ENCODE results near the gene AVEN.

DNA sequence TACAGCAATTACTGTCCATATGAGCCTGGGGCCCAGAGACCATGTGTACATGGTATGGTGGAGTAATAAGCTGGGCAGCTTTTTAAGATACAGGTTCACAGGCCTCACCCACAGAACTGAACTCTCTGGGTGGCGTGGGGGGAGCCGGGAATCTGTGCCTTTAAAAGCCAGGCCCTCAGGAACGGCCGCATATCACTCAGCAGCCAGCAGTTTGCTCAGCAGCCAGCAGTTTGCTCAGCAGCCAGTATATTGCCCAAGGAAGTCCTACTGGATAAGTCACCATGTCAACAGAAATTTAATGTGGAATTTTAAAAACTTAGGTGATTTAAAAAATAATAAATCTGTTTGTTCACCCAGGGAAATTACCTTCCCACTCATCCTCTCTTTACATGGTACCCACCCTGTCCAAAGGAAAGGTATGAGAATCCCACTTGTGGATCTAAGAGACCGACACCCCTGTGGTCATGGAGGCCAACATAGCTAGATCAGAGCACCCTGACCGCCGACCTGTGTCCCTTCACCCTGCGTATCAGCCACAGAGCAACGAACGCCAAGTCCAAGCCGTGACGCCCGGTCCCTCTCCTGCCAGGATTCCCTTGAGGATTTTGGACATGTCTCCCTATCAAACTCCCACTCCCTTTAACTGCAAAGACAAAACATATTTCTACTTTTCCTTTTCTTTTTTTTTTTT is 166.4 kb downstream of the AVEN start:
- TF ChIP-seq, protein P1, sequence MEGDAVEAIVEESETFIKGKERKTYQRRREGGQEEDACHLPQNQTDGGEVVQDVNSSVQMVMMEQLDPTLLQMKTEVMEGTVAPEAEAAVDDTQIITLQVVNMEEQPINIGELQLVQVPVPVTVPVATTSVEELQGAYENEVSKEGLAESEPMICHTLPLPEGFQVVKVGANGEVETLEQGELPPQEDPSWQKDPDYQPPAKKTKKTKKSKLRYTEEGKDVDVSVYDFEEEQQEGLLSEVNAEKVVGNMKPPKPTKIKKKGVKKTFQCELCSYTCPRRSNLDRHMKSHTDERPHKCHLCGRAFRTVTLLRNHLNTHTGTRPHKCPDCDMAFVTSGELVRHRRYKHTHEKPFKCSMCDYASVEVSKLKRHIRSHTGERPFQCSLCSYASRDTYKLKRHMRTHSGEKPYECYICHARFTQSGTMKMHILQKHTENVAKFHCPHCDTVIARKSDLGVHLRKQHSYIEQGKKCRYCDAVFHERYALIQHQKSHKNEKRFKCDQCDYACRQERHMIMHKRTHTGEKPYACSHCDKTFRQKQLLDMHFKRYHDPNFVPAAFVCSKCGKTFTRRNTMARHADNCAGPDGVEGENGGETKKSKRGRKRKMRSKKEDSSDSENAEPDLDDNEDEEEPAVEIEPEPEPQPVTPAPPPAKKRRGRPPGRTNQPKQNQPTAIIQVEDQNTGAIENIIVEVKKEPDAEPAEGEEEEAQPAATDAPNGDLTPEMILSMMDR (conservative IDR thresholded peaks at IDR 0.05; ENCODE audit: low read depth, low read length), result no peak
- TF ChIP-seq MXI1 (IDR thresholded peaks at IDR 0.05; ENCODE audit: borderline replicate concordance, low read depth, low read length), result no peak
- no peak for TF ChIP-seq RFX5 (IDR thresholded peaks at IDR 0.05; ENCODE audit: low read depth, low read length)
- TF ChIP-seq CHD1 (IDR thresholded peaks at IDR 0.05; ENCODE audit: low read depth, low read length), result no peak
- TF ChIP-seq POLR2A (IDR thresholded peaks at IDR 0.05; ENCODE audit: low read depth, low read length), result no peak
- TF ChIP-seq MAZ (IDR thresholded peaks at IDR 0.05; ENCODE audit: borderline replicate concordance, low read depth, low read length), result no peak
- TF ChIP-seq, protein P2, sequence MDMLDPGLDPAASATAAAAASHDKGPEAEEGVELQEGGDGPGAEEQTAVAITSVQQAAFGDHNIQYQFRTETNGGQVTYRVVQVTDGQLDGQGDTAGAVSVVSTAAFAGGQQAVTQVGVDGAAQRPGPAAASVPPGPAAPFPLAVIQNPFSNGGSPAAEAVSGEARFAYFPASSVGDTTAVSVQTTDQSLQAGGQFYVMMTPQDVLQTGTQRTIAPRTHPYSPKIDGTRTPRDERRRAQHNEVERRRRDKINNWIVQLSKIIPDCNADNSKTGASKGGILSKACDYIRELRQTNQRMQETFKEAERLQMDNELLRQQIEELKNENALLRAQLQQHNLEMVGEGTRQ (IDR thresholded peaks at IDR 0.05; ENCODE audit: low read depth, low read length), result no peak
- TF ChIP-seq RAD21 (IDR thresholded peaks at IDR 0.05; ENCODE audit: low read length), result no peak
- no peak for TF ChIP-seq MAFK (IDR thresholded peaks at IDR 0.05; ENCODE audit: low read depth, low read length)
- no peak for TF ChIP-seq SMC3 (IDR thresholded peaks at IDR 0.05; ENCODE audit: low read depth, low read length)
- TF ChIP-seq NFE2L2 (IDR thresholded peaks at IDR 0.05; ENCODE audit: low read depth, low read length), result no peak
- TF ChIP-seq RCOR1 (IDR thresholded peaks at IDR 0.05; ENCODE audit: insufficient replicate concordance, low read length), result no peak
- no peak for TF ChIP-seq BHLHE40 (IDR thresholded peaks at IDR 0.05; ENCODE audit: low read depth, low read length)
- no peak for TF ChIP-seq CEBPB (IDR thresholded peaks at IDR 0.05; ENCODE audit: low read depth, low read length)

Data from IMR-90 (cell line).